Endothelial cell of umbilical vein (primary cell): ENCODE data around the gene PAPPA2. TPM values are rescaled to one million over a fixed set of nuclear protein-coding genes. Genes with fewer than 3 reads are reported as not detected.

Experiments used
- BruUV-seq: library from RNA; stranded (reverse); fragments of 400-500 nt; replicated peaks from 2 replicates; lab custom pipeline; 2021; lab: Mats Ljungman, UMichigan
- CTCF ChIA-PET: fragments of 300-600, 350-600 bp; sonication (Branson Sonifier 250); formaldehyde crosslinking; loops from one replicate; lab custom pipeline; 2021; ENCODE audit warnings: antibody characterized with exemption, inconsistent platforms; lab: Charles Lee
- POLR2A ChIA-PET: fragments of 300-600, 350-600 bp; sonication (Branson Sonifier 250); formaldehyde crosslinking; loops from one replicate; lab custom pipeline; 2021; ENCODE audit warnings: antibody characterized with exemption, inconsistent platforms; lab: Charles Lee
- DNase-seq: peaks from one replicate; pipeline ENCODE4 v3.0.0-alpha.2; 2011; ENCODE audit warnings: low read depth, low spot score
- FAIRE-seq: peaks from 2 replicates; lab custom pipeline; 2011; peaks lifted over from hg19 to GRCh38; lab: Jason Lieb, UNC
- H2AFZ ChIP-seq: 2 replicates; pipeline ENCODE4 v1.6.0; 2012; ENCODE audit warnings: low read depth, low read length, control low read depth, inconsistent platforms
- H3K27ac ChIP-seq: 2 replicates; pipeline ENCODE4 v1.5.1; 2011; ENCODE audit warnings: low read depth, mild to moderate bottlenecking, control low read depth, low read length, moderate library complexity; ENCODE audit not compliant: insufficient read depth
- H3K27me3 ChIP-seq, 2 experiments: 2 replicates each; pipeline versions ENCODE4 v1.6.0 to v1.6.1; 2011; ENCODE audit warnings: low read length in 2 of 2, mixed read lengths in 1 of 2; ENCODE audit not compliant: control insufficient read depth in 2 of 2, insufficient read depth in 2 of 2
- H3K36me3 ChIP-seq, 2 experiments: 2 replicates in 1 of 2; 3 replicates in 1 of 2; pipeline ENCODE4 v1.5.1; 2011; ENCODE audit warnings: low read length in 2 of 2, mild to moderate bottlenecking in 1 of 2, moderate library complexity in 1 of 2; ENCODE audit not compliant: control insufficient read depth in 2 of 2, insufficient read depth in 2 of 2; ENCODE audit errors: extremely low read depth in 1 of 2
- H3K4me1 ChIP-seq: 3 replicates; pipeline ENCODE4 v1.5.1; 2011; ENCODE audit warnings: mild to moderate bottlenecking, low read length; ENCODE audit not compliant: control insufficient read depth, insufficient read depth; ENCODE audit errors: extremely low read depth
- H3K4me2 ChIP-seq: 2 replicates; pipeline ENCODE4 v1.6.1; 2011; ENCODE audit warnings: low read length, control low read depth, mixed read lengths; ENCODE audit not compliant: insufficient read depth
- H3K4me3 ChIP-seq, 3 experiments: fragments of 200-600 bp in 1 of 3; sonication (generic), shearing (Covaris generic) in 1 of 3; replicated peaks in 1 of 3; 2 replicates each; pipeline ENCODE4 v1.5.1; 2011 to 2016; ENCODE audit warnings: control low read depth in 3 of 3, low read length in 3 of 3, mild to moderate bottlenecking in 2 of 3, inconsistent platforms in 1 of 3, low read depth in 1 of 3, moderate library complexity in 1 of 3; ENCODE audit not compliant: insufficient read depth in 1 of 3
- H3K79me2 ChIP-seq: 2 replicates; pipeline ENCODE4 v1.6.0; 2012; ENCODE audit warnings: low read length, inconsistent platforms; ENCODE audit not compliant: control insufficient read depth, insufficient read depth
- H3K9ac ChIP-seq: replicated peaks from 2 replicates; pipeline ENCODE3; 2011; ENCODE audit warnings: low read length, control low read depth; ENCODE audit not compliant: insufficient read depth; ENCODE audit errors: extremely low read depth
- H3K9me1 ChIP-seq: replicated peaks from 3 replicates; pipeline ENCODE4 v1.6.0; 2011; ENCODE audit warnings: mild to moderate bottlenecking, low read length; ENCODE audit not compliant: control insufficient read depth, insufficient read depth; ENCODE audit errors: extremely low read depth
- H3K9me3 ChIP-seq: replicated peaks from 2 replicates; pipeline ENCODE4 v1.5.1; 2012; ENCODE audit warnings: low read length, inconsistent platforms; ENCODE audit not compliant: control insufficient read depth, insufficient read depth
- H4K20me1 ChIP-seq: replicated peaks from 2 replicates; pipeline ENCODE3; 2011; ENCODE audit warnings: mild to moderate bottlenecking, low read length; ENCODE audit not compliant: control insufficient read depth, insufficient read depth; ENCODE audit errors: extremely low read depth
- CTCF ChIP-seq, 2 donors: IDR thresholded peaks; 1 replicate in 1 of 2; 2 replicates in 1 of 2; pipeline ENCODE4 v1.5.1; 2011; ENCODE audit warnings: low read length in 2 of 2, mild to moderate bottlenecking in 2 of 2, moderate library complexity in 2 of 2, control low read depth in 1 of 2, inconsistent platforms in 1 of 2, low read depth in 1 of 2; ENCODE audit not compliant: insufficient read depth in 1 of 2; ENCODE audit errors: extremely low read depth in 1 of 2
- EZH2 ChIP-seq: IDR thresholded peaks from 2 replicates; pipeline ENCODE4 v1.6.1; 2012; ENCODE audit warnings: borderline replicate concordance, low read depth, mild to moderate bottlenecking, moderate library complexity, low read length, inconsistent platforms; ENCODE audit not compliant: severe bottlenecking
- FOS ChIP-seq: IDR thresholded peaks from 2 replicates; pipeline ENCODE4 v1.6.1; 2011; ENCODE audit warnings: mild to moderate bottlenecking, low read length, moderate library complexity, borderline replicate concordance; ENCODE audit not compliant: insufficient read depth
- GATA2 ChIP-seq: IDR thresholded peaks from 2 replicates; pipeline ENCODE4 v1.7.0; 2011; ENCODE audit warnings: low read depth, mild to moderate bottlenecking, moderate library complexity, mixed read lengths, low read length; ENCODE audit not compliant: insufficient read length, insufficient read depth
- JUN ChIP-seq: IDR thresholded peaks from 2 replicates; pipeline ENCODE4 v1.6.1; 2011; ENCODE audit warnings: borderline replicate concordance, low read depth; ENCODE audit not compliant: insufficient read length, insufficient read depth
- MAX ChIP-seq: IDR thresholded peaks from 2 replicates; pipeline ENCODE4 v1.6.1; 2011; ENCODE audit not compliant: insufficient read depth, insufficient read length
- MYC ChIP-seq: IDR thresholded peaks from one replicate; pipeline ENCODE4 v1.6.1; 2011; ENCODE audit warnings: mild to moderate bottlenecking, low read depth, low read length
- POLR2A ChIP-seq: IDR thresholded peaks from 2 replicates; pipeline ENCODE4 v1.6.1; 2012; ENCODE audit warnings: low read depth, mild to moderate bottlenecking, control low read depth, low read length
- POLR2AphosphoS5 ChIP-seq: IDR thresholded peaks from 2 replicates; pipeline ENCODE4 v1.6.1; 2012; ENCODE audit warnings: low read depth, mild to moderate bottlenecking, control low read depth, low read length, moderate library complexity; ENCODE audit not compliant: insufficient read depth
- dilution Hi-C: fragments of 300-500 bp; cut with MboI; formaldehyde crosslinking; loops from one replicate; pipeline ENCODE4 v1.15.0; 2019; ENCODE audit warnings: low sequenced_read_pairs; ENCODE audit not compliant: extremely low pct_ligation_motif_present
- intact Hi-C: fragments of 100-400 bp; cut with micrococcal nuclease; formaldehyde crosslinking; loops from one replicate; pipeline ENCODE4 v1.10.0; 2022
- polyA plus RNA-seq, 4 experiments: library from polyadenylated mRNA; depleted of rRNA in 3 of 4; stranded (reverse) in 3 of 4; unstranded in 1 of 4; fragments of >200 nt; gene quantifications; 2 replicates each; pipeline versions ENCODE4 v1.2.1 to v1.2.3, GENCODE V29; 2011 to 2012; ENCODE audit warnings: missing spikeins in 1 of 4
- total RNA-seq: library from RNA; stranded (reverse); gene quantifications from 2 replicates; pipeline ENCODE4 v1.2.3, GENCODE V29; 2021

Gene PAPPA2
- total and polyA plus RNA-seq, 2 donors (not counting 3 experiments of a cell fraction or from before 2014, with no cell fraction given) = not detected

- POLR2A ChIA-PET = no interaction called here
- Histone ChIP-seq H2AFZ (no peak overlapping the region), H3K27me3 (no peaks in the 10 kb centered on the region), H3K4me1 (no peaks in the 10 kb centered on the region), H3K4me2 (no peak overlapping the region), H3K36me3 (no peaks in the 10 kb centered on the region), H3K79me2 (no peaks in the 10 kb centered on the region), H3K4me3 (no peak overlapping the region), H4K20me1 (no peaks in the 10 kb centered on the region), H3K9me1 (no peaks in the 10 kb centered on the region), H3K27ac (no peak overlapping the region), H3K9ac (no peak overlapping the region), H3K9me3 (no peaks in the 10 kb centered on the region)
- CTCF ChIA-PET = interaction anchor here (1.0 kb wide), 1 partner anchor 1733 kb away, joined by 3 read pairs; no protein-coding TSS in a partner anchor
- DNase-seq = no peak
- intact Hi-C loops (no loop called here), dilution Hi-C loops (no loop called here)
- FAIRE-seq = no peak
- BruUV-seq = no TSS peak
- TF ChIP-seq MYC (no peak), EZH2 (no peak), POLR2A (no peak), GATA2 (no peak), JUN (no peak), MAX (no peak), CTCF (IDR thresholded peaks at IDR 0.05; ENCODE audit: extremely low read depth in 1 of 2, insufficient read depth in 1 of 2, low read depth in 1 of 2, low read length in 2 of 2) (no peak), FOS (no peak), POLR2AphosphoS5 (no peak)
Measured at GRCh38 chr1:176884911-176885310, 421.9 kb downstream of the PAPPA2 start.
